ENCODE results near the gene ADAMTS12. TPM values are rescaled to one million over a fixed set of nuclear protein-coding genes. Genes with fewer than 3 reads are reported as not detected.

Gene ADAMTS12
- polyA plus RNA-seq, 3 donors, result not detected

GRCh38 chr5:33793836-33794549 is 97.8 kb downstream of the ADAMTS12 start:
- no peak overlapping the region for H2AFZ ChIP-seq (ENCODE audit: insufficient read depth, low read depth, low read length, poor library complexity, severe bottlenecking)
- H3K27me3 Mint-ChIP-seq (ENCODE audit: low read depth in 3 of 3), result peaks cover 3 to 7% (median 3%) of the 10 kb centered on the region in 3 donors
- no peaks in the 10 kb centered on the region for H4K20me1 ChIP-seq (ENCODE audit: insufficient read depth, low read length)
- H3K4me2 ChIP-seq (replicated peaks; ENCODE audit: extremely low read depth, low read length, poor library complexity, severe bottlenecking), result no peak overlapping the region
- H3K4me1 ChIP-seq (ENCODE audit: control insufficient read depth in 1 of 2, insufficient read depth in 2 of 2, low read length in 2 of 2), result no peaks in the 10 kb centered on the region
- peaks cover 0 to 11% of the 10 kb centered on the region in 2 donors for H3K9me3 ChIP-seq (replicated peaks in 1 of 2; ENCODE audit: control insufficient read depth in 1 of 2, insufficient read depth in 1 of 2, low read length in 2 of 2)
- no peak for TF ChIP-seq CTCF (IDR thresholded peaks at IDR 0.05)
- H3K36me3 Mint-ChIP-seq, result no peaks in the 10 kb centered on the region
- no peak for DNase-seq
- no peaks in the 10 kb centered on the region for H3K79me2 ChIP-seq (ENCODE audit: insufficient read depth, low read length)
- WGBS (ENCODE audit: insufficient coverage), result 91% methylated on average over 16 of the region's 19 CpGs
- no peak overlapping the region for H3K9ac ChIP-seq (ENCODE audit: insufficient read depth, low read length, poor library complexity, severe bottlenecking)
- H3K4me1 Mint-ChIP-seq, result no peaks in the 10 kb centered on the region
- H3K4me3 Mint-ChIP-seq, result no peak overlapping the region
- no peak overlapping the region for H3K4me3 ChIP-seq (replicated peaks in 1 of 3; ENCODE audit: low read depth in 2 of 3, low read length in 3 of 3)
- peaks cover 0 to 10% (median 1%) of the 10 kb centered on the region in 7 donors for H3K9me3 Mint-ChIP-seq
- H3K36me3 ChIP-seq (replicated peaks in 1 of 2; ENCODE audit: control insufficient read depth in 1 of 2, insufficient read depth in 2 of 2, low read length in 2 of 2), result no peaks in the 10 kb centered on the region
- intact Hi-C loops (cut with micrococcal nuclease), result no loop called here
- no peaks in the 10 kb centered on the region for H3K27me3 ChIP-seq (ENCODE audit: control insufficient read depth in 2 of 2, insufficient read depth in 2 of 2, low read length in 2 of 2)
- H3K27ac Mint-ChIP-seq, result no peak overlapping the region
- no peak overlapping the region for H3K27ac ChIP-seq (ENCODE audit: low read depth in 1 of 2, low read length in 2 of 2)

- Histone ChIP-seq H3K36me3 (replicated peaks in 1 of 2; ENCODE audit: control insufficient read depth in 1 of 2, insufficient read depth in 2 of 2, low read length in 2 of 2) (no peaks in the 10 kb centered on the region), H3K9ac (ENCODE audit: insufficient read depth, low read length, poor library complexity, severe bottlenecking) (no peak overlapping the region), H3K79me2 (ENCODE audit: insufficient read depth, low read length) (no peaks in the 10 kb centered on the region), H3K4me2 (replicated peaks; ENCODE audit: extremely low read depth, low read length, poor library complexity, severe bottlenecking) (no peak overlapping the region), H3K27ac (ENCODE audit: low read depth in 1 of 2, low read length in 2 of 2) (no peak overlapping the region), H2AFZ (ENCODE audit: insufficient read depth, low read depth, low read length, poor library complexity, severe bottlenecking) (no peak overlapping the region), H3K9me3 (replicated peaks in 1 of 2; ENCODE audit: control insufficient read depth in 1 of 2, insufficient read depth in 1 of 2, low read length in 2 of 2) (peaks cover 0 to 7% of the 10 kb centered on the region in 2 donors), H3K27me3 (ENCODE audit: control insufficient read depth in 2 of 2, insufficient read depth in 2 of 2, low read length in 2 of 2) (no peaks in the 10 kb centered on the region), H3K4me1 (ENCODE audit: control insufficient read depth in 1 of 2, insufficient read depth in 2 of 2, low read length in 2 of 2) (no peaks in the 10 kb centered on the region), H3K4me3 (replicated peaks in 1 of 3; ENCODE audit: low read depth in 2 of 3, low read length in 3 of 3) (no peak overlapping the region), H4K20me1 (ENCODE audit: insufficient read depth, low read length) (no peaks in the 10 kb centered on the region)
- no peak overlapping the region for H3K4me3 Mint-ChIP-seq
- intact Hi-C loops (cut with micrococcal nuclease), result no loop called here
- TF ChIP-seq CTCF (IDR thresholded peaks at IDR 0.05), result no peak
- H3K27me3 Mint-ChIP-seq (ENCODE audit: low read depth in 3 of 3), result peaks cover 3 to 4% (median 3%) of the 10 kb centered on the region in 3 donors
- H3K4me1 Mint-ChIP-seq, result no peaks in the 10 kb centered on the region
- no peak for DNase-seq
- no peak overlapping the region for H3K27ac Mint-ChIP-seq
- H3K36me3 Mint-ChIP-seq, result no peaks in the 10 kb centered on the region
- H3K9me3 Mint-ChIP-seq, result peaks cover 0 to 12% (median 2%) of the 10 kb centered on the region in 7 donors
- no CpG with 5 or more reads among the region's 1 CpG for WGBS (ENCODE audit: insufficient coverage)
Observed at GRCh38 chr5:33793276-33793675, 98.5 kb downstream of the ADAMTS12 start.

Measured in CD14-positive monocyte (primary cell).